DMS 273 (cell line): ENCODE results near the gene CDKN2B-AS1.
A peak's percentile ranks its signal among the peaks of the same experiment; 100 is the strongest.

Experiments
- DNase-seq: peaks from one replicate; lab custom pipeline; 2025; ENCODE audit not compliant: unreplicated experiment; lab: John Stamatoyannopoulos, UW

Gene CDKN2B-AS1

DNA sequence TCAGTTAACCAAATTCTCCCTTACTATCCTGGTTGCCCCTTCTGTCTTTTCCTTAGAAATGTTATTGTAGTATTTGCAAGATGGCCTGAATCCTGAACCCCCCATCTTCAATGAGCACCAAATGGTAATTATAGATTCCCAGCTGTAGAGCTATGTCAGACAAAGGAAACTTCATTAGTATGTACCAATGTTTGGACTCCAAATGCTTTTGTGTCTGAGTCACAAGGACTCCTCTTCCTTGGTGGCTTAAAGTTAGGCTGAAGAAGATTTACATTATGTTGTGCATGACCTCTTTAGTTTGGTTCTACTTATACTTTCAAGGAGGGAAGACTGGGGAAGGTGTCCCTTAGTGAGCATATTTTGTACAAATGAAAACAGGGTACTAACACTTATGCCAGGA is 120.4 kb downstream of the CDKN2B-AS1 start:
- no peak for DNase-seq

GRCh38 chr9:22116758-22117157 is 122.2 kb downstream of the CDKN2B-AS1 start:
- DNase-seq = no peak

GRCh38 chr9:22117511-22118384 is 123.2 kb downstream of the CDKN2B-AS1 start:
- DNase-seq = no peak

- DNase-seq = no peak
Measured at GRCh38 chr9:22118810-22119521, 124.4 kb downstream of the CDKN2B-AS1 start.

- DNase-seq = peak; percentile 58
Measured at GRCh38 chr9:22119522-22120158, 125.0 kb downstream of the CDKN2B-AS1 start.

GRCh38 chr9:22120159-22120549 is 125.6 kb downstream of the CDKN2B-AS1 start:
- DNase-seq = no peak

- no peak for DNase-seq
Measured at GRCh38 chr9:22120595-22120994, 126.0 kb downstream of the CDKN2B-AS1 start.

DNA sequence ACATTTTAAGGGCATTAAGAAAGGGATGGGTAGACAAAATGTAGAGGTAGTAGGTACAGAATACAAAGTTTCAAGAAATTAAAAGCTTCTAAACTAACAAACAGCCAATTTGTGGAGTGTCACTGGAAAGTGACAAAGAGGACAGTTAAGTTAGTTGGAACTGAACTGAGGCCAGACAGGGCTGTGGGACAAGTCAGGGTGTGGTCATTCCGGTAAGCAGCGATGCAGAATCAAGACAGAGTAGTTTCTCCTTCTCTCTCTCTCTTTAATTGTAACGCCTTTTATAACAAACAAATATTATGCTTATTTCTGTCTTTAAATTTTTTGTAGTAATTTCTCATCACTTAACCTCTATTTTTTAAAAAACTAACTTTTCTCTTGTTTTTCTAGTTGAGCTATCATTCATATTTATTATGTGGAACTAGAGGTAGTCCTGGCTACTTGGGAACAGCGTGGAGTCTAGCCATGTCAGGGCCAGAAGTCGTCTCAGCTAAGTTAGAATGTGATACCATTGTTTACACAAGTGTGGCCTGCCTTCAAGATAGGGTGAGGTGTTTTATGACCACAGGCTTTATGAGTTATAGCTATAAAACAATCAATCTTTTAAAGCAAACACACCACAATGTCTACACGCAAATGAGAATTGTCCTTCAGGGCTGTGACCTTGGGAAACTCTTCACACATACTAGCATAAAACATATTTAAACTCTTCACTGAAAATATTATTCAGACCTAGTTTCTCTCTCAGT is 129.8 kb downstream of the CDKN2B-AS1 start:
- DNase-seq = no peak

DNA sequence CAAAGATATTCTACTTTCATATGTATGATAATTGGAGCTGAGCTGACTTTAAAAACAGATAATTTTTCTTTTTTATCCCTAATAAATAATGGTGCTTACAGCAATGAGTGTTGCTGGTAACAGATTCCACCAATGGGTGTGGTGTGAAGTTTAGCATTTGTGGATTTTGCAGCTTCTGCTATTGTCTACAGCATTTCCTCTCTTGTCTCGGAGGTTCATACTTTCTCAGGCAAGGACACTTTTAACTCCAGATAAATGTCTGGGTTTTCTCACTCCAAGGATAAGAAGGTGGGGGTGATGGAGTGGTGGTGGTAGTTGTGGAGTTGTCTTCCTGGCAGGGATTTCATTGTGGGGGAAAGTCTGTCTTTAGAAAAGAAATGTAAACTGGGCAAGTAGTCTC is 134.5 kb downstream of the CDKN2B-AS1 start:
- no peak for DNase-seq

DNA sequence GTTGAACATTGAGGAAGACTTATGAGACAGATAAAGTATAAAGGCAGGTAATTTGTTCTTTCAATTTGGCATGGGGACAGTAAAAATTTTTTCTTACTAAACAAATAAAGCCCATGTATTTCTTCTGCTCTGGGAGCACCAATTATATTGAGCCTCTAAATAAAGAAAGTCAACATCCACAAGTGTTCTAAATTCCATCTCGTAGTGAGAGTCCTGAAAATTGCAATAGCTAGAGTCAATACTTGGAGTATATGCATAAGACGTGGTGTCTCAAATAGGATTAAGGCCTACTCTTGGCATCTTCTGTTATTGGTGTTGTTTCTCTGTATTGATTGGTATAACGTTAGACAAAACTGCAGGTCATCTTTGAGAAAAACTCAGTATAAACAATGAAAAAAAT is 135.0 kb downstream of the CDKN2B-AS1 start:
- DNase-seq = no peak

DNA sequence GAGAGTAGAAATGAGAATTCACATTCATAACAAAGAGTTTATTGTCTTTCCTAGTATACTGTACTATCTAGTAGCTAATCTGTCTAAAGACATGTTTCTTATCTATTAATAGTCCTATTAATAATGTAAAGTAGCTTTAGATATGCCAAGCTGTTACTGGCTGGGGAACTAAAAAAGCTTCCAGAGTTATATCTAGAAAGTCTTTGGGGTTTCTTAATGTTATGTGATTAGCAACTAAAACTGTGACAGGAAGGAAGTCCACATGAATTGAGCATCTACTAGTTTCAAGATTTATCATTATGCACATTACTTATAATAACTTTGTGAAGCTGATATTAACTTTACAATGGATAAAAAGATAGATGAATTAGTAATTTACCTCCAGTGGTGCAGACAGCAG is 137.2 kb downstream of the CDKN2B-AS1 start:
- no peak for DNase-seq

DNA sequence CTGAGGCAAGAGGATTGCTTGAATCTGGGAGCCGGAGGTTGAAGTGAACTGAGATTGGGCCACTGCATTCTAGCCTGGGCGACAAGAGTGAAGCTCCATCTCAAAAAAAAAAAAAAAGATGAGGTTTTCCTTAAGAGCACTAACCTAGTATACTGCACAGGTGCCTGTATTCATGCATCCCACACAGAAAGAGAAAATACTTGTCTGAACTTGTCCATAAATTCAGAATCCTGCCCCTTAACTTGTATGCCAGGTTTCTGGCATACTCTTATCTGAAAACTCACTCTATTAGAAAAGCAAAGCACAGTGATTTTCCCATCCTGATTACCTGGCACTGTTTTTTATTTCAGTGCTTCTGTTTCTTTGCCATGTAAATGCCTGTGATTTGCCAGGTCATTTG is 139.8 kb downstream of the CDKN2B-AS1 start:
- DNase-seq = no peak

GRCh38 chr9:22136461-22137096 is 142.0 kb downstream of the CDKN2B-AS1 start:
- no peak for DNase-seq

DNA sequence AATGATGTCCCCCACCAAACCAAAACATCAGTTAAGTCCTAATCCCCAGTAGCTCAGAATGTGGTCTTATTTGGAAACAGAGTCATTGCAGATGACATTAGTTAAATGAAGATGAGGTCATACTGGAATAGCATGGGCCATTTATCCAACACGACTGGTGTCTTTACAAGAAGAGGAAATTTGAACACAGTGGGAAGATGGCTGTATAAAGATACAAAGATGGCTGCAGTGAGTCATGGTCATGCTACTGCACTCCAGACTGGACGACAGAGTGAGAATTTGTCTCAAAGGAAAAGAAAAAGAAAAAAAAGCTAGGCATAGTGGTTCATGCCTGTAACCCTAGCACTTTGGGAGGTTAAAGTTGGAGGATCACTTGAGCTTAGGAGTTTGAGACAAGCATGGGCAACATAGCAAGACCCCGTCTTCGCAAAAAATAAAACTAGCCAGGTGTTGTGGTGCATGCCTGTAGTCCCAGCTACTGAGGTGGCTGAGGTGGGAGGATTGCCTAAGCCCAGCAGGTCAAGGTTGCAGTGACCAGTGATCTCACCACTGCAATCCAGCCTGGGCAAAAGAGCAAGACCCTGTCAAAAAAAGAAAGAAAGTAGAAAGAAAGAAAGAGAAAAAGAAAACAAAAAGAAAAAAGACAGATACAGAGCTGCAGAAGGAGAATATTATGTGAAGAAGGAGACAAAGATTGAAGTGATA is 144.5 kb downstream of the CDKN2B-AS1 start:
- DNase-seq = no peak

DNA sequence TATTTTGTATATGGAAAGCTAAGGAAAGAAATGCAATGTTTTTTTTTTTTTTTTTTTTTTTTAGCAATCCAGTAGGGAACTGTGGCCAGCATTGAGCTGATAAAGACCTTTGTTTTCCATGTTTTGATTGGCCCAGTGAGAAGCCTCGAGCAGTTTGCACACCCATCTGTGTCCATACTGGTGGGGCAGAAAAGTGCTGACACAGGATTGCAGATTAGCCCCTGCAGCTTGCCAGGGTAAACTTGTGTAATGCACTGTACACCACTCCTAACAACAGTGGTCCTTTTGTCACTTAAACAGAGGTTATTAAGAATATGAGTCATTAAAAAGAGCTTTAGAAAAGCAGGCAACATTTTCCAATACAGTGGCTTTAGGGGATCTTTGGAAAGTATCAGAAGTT is 147.3 kb downstream of the CDKN2B-AS1 start:
- peak; percentile 43 for DNase-seq

DNA sequence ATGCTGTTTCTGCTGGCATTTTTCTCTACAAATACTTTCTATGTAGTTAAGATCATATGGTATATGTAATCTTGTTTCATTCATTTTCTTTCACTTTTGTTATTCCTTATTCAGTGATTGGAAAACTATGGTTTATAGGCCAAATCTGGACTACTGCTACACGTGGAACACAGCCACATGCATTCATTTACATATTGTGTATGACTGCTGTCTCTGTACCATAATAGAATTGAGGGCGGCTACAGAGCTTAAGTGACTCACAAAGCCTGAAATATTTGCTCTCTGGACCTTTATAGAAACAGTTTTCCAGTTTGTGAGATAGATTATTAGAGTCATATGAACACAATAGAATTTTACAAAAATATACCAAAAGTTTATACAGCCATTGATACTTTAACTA is 148.1 kb downstream of the CDKN2B-AS1 start:
- peak; percentile 23 for DNase-seq

- DNase-seq = no peak
Measured at GRCh38 chr9:22143799-22144625, 149.4 kb downstream of the CDKN2B-AS1 start.

- no peak for DNase-seq
Measured at GRCh38 chr9:22146604-22147003, 152.0 kb downstream of the CDKN2B-AS1 start.
